ENCODE results near the gene AQP12A.

DNA sequence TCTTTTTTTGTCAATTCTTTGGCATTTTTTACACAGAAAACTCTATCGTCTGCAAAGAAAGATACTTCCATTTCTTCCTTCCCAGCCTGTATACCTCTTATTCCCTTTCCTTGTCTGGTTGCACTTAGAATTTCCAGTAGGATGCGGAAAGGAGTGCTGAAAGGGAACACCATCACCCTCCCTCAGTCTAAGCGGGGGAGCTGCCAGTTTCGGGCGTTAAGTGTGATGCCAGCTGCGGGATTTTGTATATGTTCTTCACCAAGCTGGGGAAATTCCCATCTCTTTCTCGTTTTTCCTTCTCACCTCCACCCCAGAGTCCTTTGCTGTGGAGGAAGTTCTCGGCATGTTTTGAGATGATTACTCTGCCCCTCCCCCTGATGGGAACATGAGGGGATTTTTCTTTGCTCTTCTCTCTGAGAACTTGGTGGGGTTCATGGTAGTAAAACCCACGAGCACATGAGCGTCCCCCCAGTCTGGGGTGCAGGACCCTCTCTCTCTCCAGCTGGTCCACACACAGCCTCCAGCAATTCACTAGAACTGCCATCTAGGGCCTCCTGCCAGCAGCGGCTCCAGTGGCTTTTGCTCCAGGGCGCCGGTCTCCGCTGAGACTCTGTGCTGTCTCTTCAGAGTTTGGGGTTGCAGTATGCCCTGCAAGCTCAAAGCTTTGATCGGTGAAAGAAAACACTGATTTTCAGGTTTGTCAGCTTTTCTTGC, 15.5 kb downstream of the AQP12A start:
- no peak for TF ChIP-seq POLR2A (IDR thresholded peaks at IDR 0.05)
- TF ChIP-seq, protein P1, sequence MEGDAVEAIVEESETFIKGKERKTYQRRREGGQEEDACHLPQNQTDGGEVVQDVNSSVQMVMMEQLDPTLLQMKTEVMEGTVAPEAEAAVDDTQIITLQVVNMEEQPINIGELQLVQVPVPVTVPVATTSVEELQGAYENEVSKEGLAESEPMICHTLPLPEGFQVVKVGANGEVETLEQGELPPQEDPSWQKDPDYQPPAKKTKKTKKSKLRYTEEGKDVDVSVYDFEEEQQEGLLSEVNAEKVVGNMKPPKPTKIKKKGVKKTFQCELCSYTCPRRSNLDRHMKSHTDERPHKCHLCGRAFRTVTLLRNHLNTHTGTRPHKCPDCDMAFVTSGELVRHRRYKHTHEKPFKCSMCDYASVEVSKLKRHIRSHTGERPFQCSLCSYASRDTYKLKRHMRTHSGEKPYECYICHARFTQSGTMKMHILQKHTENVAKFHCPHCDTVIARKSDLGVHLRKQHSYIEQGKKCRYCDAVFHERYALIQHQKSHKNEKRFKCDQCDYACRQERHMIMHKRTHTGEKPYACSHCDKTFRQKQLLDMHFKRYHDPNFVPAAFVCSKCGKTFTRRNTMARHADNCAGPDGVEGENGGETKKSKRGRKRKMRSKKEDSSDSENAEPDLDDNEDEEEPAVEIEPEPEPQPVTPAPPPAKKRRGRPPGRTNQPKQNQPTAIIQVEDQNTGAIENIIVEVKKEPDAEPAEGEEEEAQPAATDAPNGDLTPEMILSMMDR (IDR thresholded peaks at IDR 0.05), result no peak
- TF ChIP-seq EP300 (IDR thresholded peaks at IDR 0.05), result no peak

All from gastroesophageal sphincter (tissue), 3 donors.